SU-DHL-6 (cell line): Measurements from ENCODE around the gene ZNF682.

Experiments
- H2AFZ ChIP-seq: fragments of 200-600 bp; sonication (generic); 2 replicates; pipeline ENCODE4 v1.6.1; 2014; ENCODE audit warnings: low read depth, mild to moderate bottlenecking, moderate library complexity, mixed read lengths, antibody characterized with exemption, low read length; ENCODE audit not compliant: severe bottlenecking
- H3F3A ChIP-seq: fragments of 200-600 bp; shearing (Covaris generic); 2 replicates; pipeline ENCODE4 v1.6.0; 2016; ENCODE audit warnings: antibody characterized with exemption, mild to moderate bottlenecking; ENCODE audit not compliant: insufficient read depth
- H3K27ac ChIP-seq: fragments of 200-600 bp; sonication (generic); 2 replicates; pipeline ENCODE4 v1.5.1; 2016; ENCODE audit warnings: low read depth, mild to moderate bottlenecking, low read length, moderate library complexity, mixed read lengths
- H3K27me3 ChIP-seq: fragments of 200-600 bp; sonication (generic), shearing (Covaris generic); 2 replicates; pipeline ENCODE4 v1.6.0; 2014; ENCODE audit warnings: mild to moderate bottlenecking, low read length
- H3K36me3 ChIP-seq: fragments of 200-600 bp; sonication (generic); 2 replicates; pipeline ENCODE4 v1.6.1; 2014; ENCODE audit warnings: mild to moderate bottlenecking, low read length, mixed read lengths
- H3K4me2 ChIP-seq: fragments of 300-600, 200-600 bp; shearing (Covaris generic), sonication (generic); 2 replicates; pipeline ENCODE4 v1.6.0; 2014; ENCODE audit warnings: low read length, low read depth, mild to moderate bottlenecking; ENCODE audit not compliant: poor library complexity, severe bottlenecking
- H3K4me3 ChIP-seq: fragments of 200-600 bp; sonication (generic); 2 replicates; pipeline ENCODE4 v1.5.1; 2014; ENCODE audit warnings: antibody characterized with exemption, low read length, mild to moderate bottlenecking, mixed read lengths; ENCODE audit not compliant: insufficient read depth, poor library complexity, severe bottlenecking
- H3K79me2 ChIP-seq: fragments of 200-600 bp; sonication (generic); 2 replicates; pipeline ENCODE4 v1.6.1; 2014; ENCODE audit warnings: mild to moderate bottlenecking, low read length, moderate library complexity; ENCODE audit not compliant: insufficient read depth
- H3K9ac ChIP-seq: fragments of 200-600 bp; sonication (generic); 2 replicates; pipeline ENCODE4 v1.7.0; 2014; ENCODE audit warnings: mild to moderate bottlenecking, low read length
- H3K9me2 ChIP-seq: fragments of 200-600 bp; sonication (generic); replicated peaks from 2 replicates; pipeline ENCODE4 v1.6.1; 2014; ENCODE audit warnings: low read length; ENCODE audit not compliant: insufficient read depth
- H3K9me3 ChIP-seq: fragments of 200-600 bp; sonication (generic); 2 replicates; pipeline ENCODE4 v1.6.1; 2014; ENCODE audit warnings: low read length, mixed read lengths; ENCODE audit not compliant: insufficient read depth
- H4K20me1 ChIP-seq: fragments of 200-600 bp; sonication (generic); 2 replicates; pipeline ENCODE4 v1.6.1; 2014; ENCODE audit warnings: low read depth, mild to moderate bottlenecking, antibody characterized with exemption, low read length, moderate library complexity, mixed read lengths
- EZH2phosphoT487 ChIP-seq: fragments of 200-600 bp; sonication (generic), shearing (Covaris generic); conservative IDR thresholded peaks from 2 replicates; pipeline ENCODE4 v1.6.1; 2018; ENCODE audit warnings: mild to moderate bottlenecking, antibody characterized with exemption, low read length, moderate library complexity, mixed read lengths
- TF ChIP-seq, protein P1 (sequence below): fragments of 200-600 bp; sonication (generic); IDR thresholded peaks from one replicate; pipeline ENCODE4 v1.5.1; 2017; ENCODE audit warnings: antibody characterized with exemption, mild to moderate bottlenecking, low read length, moderate library complexity; ENCODE audit not compliant: insufficient read depth, poor library complexity, severe bottlenecking

ZNF682 gene

DNA sequence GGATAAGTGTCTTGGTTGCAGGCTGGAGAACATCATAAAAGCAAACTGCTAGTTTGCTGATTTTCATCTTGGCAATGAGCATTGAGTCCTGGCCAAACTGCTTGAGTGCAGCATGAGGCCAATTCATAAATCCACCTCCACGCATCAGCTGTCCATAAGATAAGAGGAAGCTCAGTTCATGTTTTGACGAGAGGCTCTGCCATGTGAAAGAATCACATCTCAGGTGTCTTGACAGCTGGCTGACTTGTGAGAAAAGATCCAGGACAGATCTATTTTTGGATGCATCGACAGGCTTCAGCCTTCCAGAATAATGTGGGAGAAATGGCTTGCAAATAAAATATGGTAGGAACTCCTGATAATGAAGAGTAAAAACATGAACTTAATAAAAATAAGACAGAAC, 5.4 kb upstream of the ZNF682 start:
- Histone ChIP-seq H3K4me2 (no peak overlapping the region), H3K79me2 (no peaks in the 10 kb centered on the region), H3K36me3 (no peaks in the 10 kb centered on the region), H3K9me3 (peaks cover 7% of the 10 kb centered on the region; the same call in 1 of the 2 replicates), H3K9ac (no peak overlapping the region), H3K27ac (no peak overlapping the region), H3F3A (no peaks in the 10 kb centered on the region), H3K9me2 (no peaks in the 10 kb centered on the region), H3K27me3 (no peaks in the 10 kb centered on the region), H2AFZ (no peak overlapping the region), H4K20me1 (no peaks in the 10 kb centered on the region), H3K4me3 (no peak overlapping the region)
- no peak for TF ChIP-seq EZH2phosphoT487
- TF ChIP-seq, protein P1, sequence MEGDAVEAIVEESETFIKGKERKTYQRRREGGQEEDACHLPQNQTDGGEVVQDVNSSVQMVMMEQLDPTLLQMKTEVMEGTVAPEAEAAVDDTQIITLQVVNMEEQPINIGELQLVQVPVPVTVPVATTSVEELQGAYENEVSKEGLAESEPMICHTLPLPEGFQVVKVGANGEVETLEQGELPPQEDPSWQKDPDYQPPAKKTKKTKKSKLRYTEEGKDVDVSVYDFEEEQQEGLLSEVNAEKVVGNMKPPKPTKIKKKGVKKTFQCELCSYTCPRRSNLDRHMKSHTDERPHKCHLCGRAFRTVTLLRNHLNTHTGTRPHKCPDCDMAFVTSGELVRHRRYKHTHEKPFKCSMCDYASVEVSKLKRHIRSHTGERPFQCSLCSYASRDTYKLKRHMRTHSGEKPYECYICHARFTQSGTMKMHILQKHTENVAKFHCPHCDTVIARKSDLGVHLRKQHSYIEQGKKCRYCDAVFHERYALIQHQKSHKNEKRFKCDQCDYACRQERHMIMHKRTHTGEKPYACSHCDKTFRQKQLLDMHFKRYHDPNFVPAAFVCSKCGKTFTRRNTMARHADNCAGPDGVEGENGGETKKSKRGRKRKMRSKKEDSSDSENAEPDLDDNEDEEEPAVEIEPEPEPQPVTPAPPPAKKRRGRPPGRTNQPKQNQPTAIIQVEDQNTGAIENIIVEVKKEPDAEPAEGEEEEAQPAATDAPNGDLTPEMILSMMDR = no peak

DNA sequence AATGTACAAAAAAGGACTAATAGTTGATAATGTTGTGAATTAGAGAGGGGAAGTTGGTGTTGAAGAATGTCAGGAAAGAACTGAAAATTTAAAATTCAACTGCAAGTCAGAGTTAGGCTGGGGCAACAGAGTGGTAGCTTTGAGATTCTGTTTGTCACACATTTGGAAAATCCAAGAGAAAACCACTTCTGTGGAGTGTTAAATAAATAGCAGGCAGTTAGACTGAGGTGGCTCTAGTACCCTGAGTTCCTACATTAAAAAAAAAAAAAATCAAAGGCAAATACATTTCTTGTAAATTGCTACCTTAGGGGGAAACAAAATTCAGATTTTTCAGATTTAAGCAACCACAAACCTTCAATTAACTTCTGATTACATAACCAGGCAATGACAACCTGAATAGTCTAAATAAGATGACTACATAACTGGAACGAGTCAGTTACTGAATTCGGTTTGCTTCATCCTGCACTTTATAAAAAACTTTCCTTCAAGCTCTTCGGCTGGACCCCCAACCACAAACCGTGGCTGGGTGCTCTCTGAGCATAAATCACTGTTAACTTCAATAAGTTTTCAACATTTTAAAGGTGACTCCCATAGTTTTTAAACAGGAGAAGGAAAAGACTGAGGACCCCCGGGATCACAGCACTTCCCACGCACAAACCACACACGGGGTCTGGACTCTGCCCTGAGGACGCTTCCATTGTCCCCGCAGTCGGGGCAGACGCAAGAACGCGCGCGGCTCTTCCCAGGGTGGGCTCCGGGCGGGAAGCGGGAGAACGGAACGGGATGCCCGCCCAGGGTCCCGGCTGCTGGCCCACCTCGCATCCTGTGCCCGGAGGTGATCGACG, 725 bp downstream of the ZNF682 start:
- H3K27ac ChIP-seq = peak overlapping the region; percentile 52
- TF ChIP-seq, protein P1 = no peak
- no peak for TF ChIP-seq EZH2phosphoT487
- H3K9me3 ChIP-seq = peaks cover 7% of the 10 kb centered on the region; the same call in 1 of the 2 replicates
- H3F3A ChIP-seq = no peaks in the 10 kb centered on the region
- peak overlapping the region; percentile 92 for H2AFZ ChIP-seq
- peak overlapping the region; percentile 84 for H3K4me2 ChIP-seq
- H3K4me3 ChIP-seq = peak overlapping the region; percentile 97
- peaks cover 39% of the 10 kb centered on the region for H3K79me2 ChIP-seq
- H3K27me3 ChIP-seq = no peaks in the 10 kb centered on the region
- no peaks in the 10 kb centered on the region for H3K9me2 ChIP-seq
- no peaks in the 10 kb centered on the region for H3K36me3 ChIP-seq
- H3K9ac ChIP-seq = peak overlapping the region; percentile 76
- H4K20me1 ChIP-seq = no peaks in the 10 kb centered on the region

DNA sequence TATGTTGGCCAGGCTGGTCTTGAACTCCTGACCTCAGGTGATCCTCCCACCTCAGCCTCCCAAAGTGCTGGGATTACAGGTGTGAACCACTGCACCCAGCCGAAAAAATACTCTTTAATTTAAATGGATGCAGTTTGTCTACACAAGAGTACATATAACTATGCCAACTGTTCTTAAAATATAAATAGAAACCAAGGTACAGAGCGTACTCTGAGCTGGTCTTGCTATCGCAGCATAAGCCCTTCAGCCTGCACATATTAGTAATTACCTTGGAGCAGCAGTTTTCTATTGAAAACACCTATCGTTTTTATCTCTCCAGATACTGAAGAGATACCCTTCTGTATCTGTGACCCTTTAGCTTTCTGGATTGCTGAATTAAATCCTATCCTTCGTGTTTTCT, 3.4 kb downstream of the ZNF682 start:
- TF ChIP-seq EZH2phosphoT487 = no peak
- TF ChIP-seq, protein P1 = no peak
- Histone ChIP-seq H3K9ac (no peak overlapping the region), H3K9me2 (no peaks in the 10 kb centered on the region), H3K36me3 (no peaks in the 10 kb centered on the region), H4K20me1 (no peaks in the 10 kb centered on the region), H3K9me3 (peaks cover 7% of the 10 kb centered on the region; the same call in 1 of the 2 replicates), H3K79me2 (peaks cover 56% of the 10 kb centered on the region), H3K4me2 (no peak overlapping the region), H3F3A (no peaks in the 10 kb centered on the region), H3K4me3 (no peak overlapping the region), H3K27me3 (no peaks in the 10 kb centered on the region), H3K27ac (no peak overlapping the region), H2AFZ (no peak overlapping the region)
